Activated T-helper 9 cell treated with anti-CD3 and anti-CD28 coated beads, Interleukin-2, amount 50 U/mL, for 16 hours (primary cell): Measurements from ENCODE around the gene TTPAL.

Experiments used
- DNase-seq: peaks from one replicate; pipeline ENCODE4 v3.0.0-alpha.2; 2020; ENCODE audit warnings: low read depth

TTPAL gene

GRCh38 chr20:44475694-44476560, at the start of gene TTPAL:
TTPAL (plus strand) TSS chr20:44475874; CDS start chr20:44480000, 4,126 bp downstream.
- peak; percentile 87 for DNase-seq

GRCh38 chr20:44425923-44426322, 49.8 kb upstream of the TTPAL start:
- no peak for DNase-seq

- no peak for DNase-seq
Observed at GRCh38 chr20:44426879-44427790, 48.5 kb upstream of the TTPAL start.

GRCh38 chr20:44427804-44428173, 47.9 kb upstream of the TTPAL start:
- no peak for DNase-seq

GRCh38 chr20:44428174-44429016, 47.3 kb upstream of the TTPAL start:
- no peak for DNase-seq

GRCh38 chr20:44429017-44429339, 46.7 kb upstream of the TTPAL start:
- no peak for DNase-seq

- no peak for DNase-seq
Observed at GRCh38 chr20:44429419-44430269, 46.0 kb upstream of the TTPAL start.

GRCh38 chr20:44430270-44431065, 45.2 kb upstream of the TTPAL start:
- DNase-seq, result no peak

GRCh38 chr20:44431118-44431501, 44.6 kb upstream of the TTPAL start:
- no peak for DNase-seq

- DNase-seq, result no peak
Observed at GRCh38 chr20:44431502-44432234, 44.0 kb upstream of the TTPAL start.

GRCh38 chr20:44432618-44433577, 42.8 kb upstream of the TTPAL start:
- DNase-seq, result no peak

GRCh38 chr20:44433751-44434538, 41.7 kb upstream of the TTPAL start:
- no peak for DNase-seq

GRCh38 chr20:44435630-44436335, 39.9 kb upstream of the TTPAL start:
- no peak for DNase-seq

- no peak for DNase-seq
Observed at GRCh38 chr20:44436393-44436792, 39.3 kb upstream of the TTPAL start.

- no peak for DNase-seq
Observed at GRCh38 chr20:44437497-44437896, 38.2 kb upstream of the TTPAL start.

- DNase-seq, result no peak
Observed at GRCh38 chr20:44438782-44439181, 36.9 kb upstream of the TTPAL start.

GRCh38 chr20:44439318-44439717, 36.4 kb upstream of the TTPAL start:
- DNase-seq, result no peak
